HepG2 (cell line): ENCODE measurements around the gene LYSMD2. TPM values are rescaled to one million over a fixed set of nuclear protein-coding genes. Genes with fewer than 3 reads are reported as not detected.

Experiments used
- ATAC-seq: fragments of 200-7000 bp; cut with Tn5 transposase; 3 replicates; pipeline ENCODE4 v1.9.1; 2020; ENCODE audit warnings: mild to moderate bottlenecking, moderate library complexity
- BruUV-seq: library from RNA; stranded (reverse); fragments of 400-500 nt; replicated peaks from 2 replicates; lab custom pipeline; 2021; lab: Mats Ljungman, UMichigan
- CTCF ChIA-PET: fragments of 300-600 bp; formaldehyde crosslinking; extraction: SDS; loops from one replicate; lab custom pipeline; 2021; ENCODE audit warnings: low total read pairs, inconsistent platforms, low intra/inter-chr PET ratio; lab: Yijun Ruan, JAX
- POLR2A ChIA-PET: fragments of 350-600 bp; sonication (Branson Sonifier 250); formaldehyde crosslinking; loops from one replicate; lab custom pipeline; 2020; ENCODE audit warnings: antibody characterized with exemption, inconsistent platforms; lab: Yijun Ruan, JAX
- DNase-seq: peaks from one replicate; pipeline ENCODE4 v3.0.0-alpha.2; 2015; ENCODE audit warnings: low spot score
- FAIRE-seq: peaks from 3 replicates; lab custom pipeline; 2011; peaks lifted over from hg19 to GRCh38; lab: Jason Lieb, UNC
- H2AFZ ChIP-seq: one replicate; pipeline ENCODE4 v1.6.1; 2011; ENCODE audit warnings: low read length, inconsistent platforms
- H3K27ac ChIP-seq: fragments of 300-600 bp; 3 replicates; pipeline ENCODE4 v1.8.0; 2011; ENCODE audit warnings: mixed run types, mild to moderate bottlenecking, mixed read lengths, low read length, inconsistent platforms; ENCODE audit not compliant: insufficient read depth; ENCODE audit errors: extremely low read length
- H3K27me3 ChIP-seq, 2 experiments: fragments of 200-600 bp in 1 of 2; 2 replicates in 1 of 2; 3 replicates in 1 of 2; pipeline versions ENCODE4 v1.6.0 to v1.8.0; 2011; ENCODE audit warnings: low read length in 2 of 2, mild to moderate bottlenecking in 2 of 2, moderate library complexity in 2 of 2, inconsistent platforms in 1 of 2; ENCODE audit not compliant: insufficient read depth in 2 of 2, control insufficient read depth in 1 of 2
- H3K36me3 ChIP-seq, 2 experiments: fragments of 200-600 bp in 1 of 2; replicated peaks in 1 of 2; 2 replicates in 1 of 2; 3 replicates in 1 of 2; pipeline versions ENCODE4 v1.5.1 to v1.8.0; 2011; ENCODE audit warnings: low read length in 2 of 2, inconsistent platforms in 1 of 2; ENCODE audit not compliant: insufficient read depth in 2 of 2, control insufficient read depth in 1 of 2
- H3K4me1 ChIP-seq: 2 replicates; pipeline ENCODE4 v1.5.1; 2012; ENCODE audit warnings: low read length, inconsistent platforms; ENCODE audit not compliant: insufficient read depth
- H3K4me2 ChIP-seq: 2 replicates; pipeline ENCODE4 v1.6.0; 2011; ENCODE audit warnings: low read depth, low read length, inconsistent platforms
- H3K4me3 ChIP-seq, 3 experiments: fragments of 200-600 bp in 1 of 3; sonication (generic), shearing (Covaris generic) in 1 of 3; replicated peaks in 1 of 3; 2 replicates each; pipeline ENCODE4 v1.5.1; 2011 to 2016; ENCODE audit warnings: low read length in 3 of 3, inconsistent platforms in 2 of 3, low read depth in 2 of 3, mild to moderate bottlenecking in 2 of 3, control low read depth in 1 of 3, mixed read lengths in 1 of 3; ENCODE audit not compliant: insufficient read depth in 1 of 3
- H3K79me2 ChIP-seq: one replicate; pipeline ENCODE4 v1.6.1; 2011; ENCODE audit warnings: low read length, inconsistent platforms; ENCODE audit not compliant: insufficient read depth
- H3K9ac ChIP-seq: 2 replicates; pipeline ENCODE4 v1.6.0; 2011; ENCODE audit warnings: mild to moderate bottlenecking, low read depth, low read length, inconsistent platforms; ENCODE audit not compliant: insufficient read depth
- H3K9me3 ChIP-seq: 2 replicates; pipeline ENCODE4 v1.5.1; 2012; ENCODE audit warnings: mild to moderate bottlenecking, low read length
- H4K20me1 ChIP-seq: 2 replicates; pipeline ENCODE4 v1.6.0; 2011; ENCODE audit warnings: inconsistent platforms, mild to moderate bottlenecking, low read length, moderate library complexity; ENCODE audit not compliant: insufficient read depth
- CSRNP1 ChIP-seq: sonication (generic); formaldehyde crosslinking; IDR thresholded peaks from 2 replicates; pipeline ENCODE4 v1.8.1; 2023; ENCODE audit warnings: mild to moderate bottlenecking, missing genetic modification reagents
- CTCF ChIP-seq: sonication (generic); formaldehyde crosslinking; IDR thresholded peaks from 2 replicates; pipeline ENCODE4 v1.5.0; 2020; ENCODE audit warnings: mild to moderate bottlenecking, missing genetic modification reagents, moderate library complexity
- HMG20A ChIP-seq: IDR thresholded peaks from 2 replicates; pipeline ENCODE4 v1.6.1; 2016; ENCODE audit warnings: borderline replicate concordance
- KAT8 ChIP-seq: IDR thresholded peaks from 2 replicates; pipeline ENCODE4 v1.6.1; 2016; ENCODE audit warnings: missing genetic modification reagents, missing compliant biosample characterization
- MAFG ChIP-seq: sonication (generic); formaldehyde crosslinking; IDR thresholded peaks from 2 replicates; pipeline ENCODE4 v1.5.1; 2020; ENCODE audit warnings: mild to moderate bottlenecking, missing genetic modification reagents
- PRDM15 ChIP-seq: sonication (generic); formaldehyde crosslinking; IDR thresholded peaks from 2 replicates; pipeline ENCODE4 v1.4.0; 2020; ENCODE audit warnings: missing genetic modification reagents
- PRMT3 ChIP-seq: sonication (generic); formaldehyde crosslinking; IDR thresholded peaks from 2 replicates; pipeline ENCODE4 v1.8.1; 2022; ENCODE audit warnings: low read depth, mild to moderate bottlenecking, moderate library complexity, missing genetic modification reagents, borderline replicate concordance
- RBFOX2 ChIP-seq: fragments of 200-400 bp; formaldehyde crosslinking; IDR thresholded peaks from 2 replicates; pipeline ENCODE4 v1.6.1; 2017; ENCODE audit warnings: low read depth, mild to moderate bottlenecking, low read length
- SOX13 ChIP-seq, 3 experiments: fragments of 450-650 bp in 1 of 3; sonication (generic) in 1 of 3; formaldehyde crosslinking in 1 of 3; IDR thresholded peaks in 2 of 3; conservative IDR thresholded peaks in 1 of 3; 2 replicates each; pipeline versions ENCODE4 v1.5.0 to v1.6.1; 2016 to 2020; ENCODE audit warnings: antibody characterized with exemption in 1 of 3, mild to moderate bottlenecking in 1 of 3, missing compliant biosample characterization in 1 of 3, missing genetic modification reagents in 1 of 3, moderate library complexity in 1 of 3
- TARDBP ChIP-seq: sonication (generic); formaldehyde crosslinking; IDR thresholded peaks from 2 replicates; pipeline ENCODE4 v1.8.0; 2022; ENCODE audit warnings: mild to moderate bottlenecking, missing genetic modification reagents
- ZBTB3 ChIP-seq: sonication (generic); formaldehyde crosslinking; IDR thresholded peaks from 2 replicates; pipeline ENCODE4 v1.4.0; 2020; ENCODE audit warnings: low read depth, mild to moderate bottlenecking, moderate library complexity, missing genetic modification reagents, borderline replicate concordance
- ZNF235 ChIP-seq: sonication (generic); formaldehyde crosslinking; IDR thresholded peaks from 2 replicates; pipeline ENCODE4 v1.8.1; 2023; ENCODE audit warnings: mild to moderate bottlenecking, missing genetic modification reagents, borderline replicate concordance
- ZNF337 ChIP-seq: sonication (generic); formaldehyde crosslinking; IDR thresholded peaks from 2 replicates; pipeline ENCODE4 v1.5.1; 2020; ENCODE audit warnings: missing genetic modification reagents, low read depth, mild to moderate bottlenecking, borderline replicate concordance
- ZNF543 ChIP-seq: sonication (generic); formaldehyde crosslinking; IDR thresholded peaks from 2 replicates; pipeline ENCODE4 v1.4.0; 2020; ENCODE audit warnings: mild to moderate bottlenecking, missing genetic modification reagents
- ZNF879 ChIP-seq: sonication (generic); formaldehyde crosslinking; IDR thresholded peaks from 2 replicates; pipeline ENCODE4 v1.8.1; 2023; ENCODE audit warnings: missing genetic modification reagents
- WGBS: methylation state at CpG from one replicate; pipeline ENCODE4 v1.1.6; 2017; ENCODE audit warnings: low lambda C conversion rate; 5-methylcytosine and 5-hydroxymethylcytosine counted together
- in situ Hi-C: cut with HindIII; loops from 2 replicates; pipeline ENCODE4 v1.10.0; 2017; ENCODE audit warnings: low pct_unique_long_range_greater_than_20kb; ENCODE audit not compliant: extremely low pct_ligation_motif_present
- intact Hi-C: fragments of 100-400 bp; cut with micrococcal nuclease; formaldehyde crosslinking; loops from one replicate; pipeline ENCODE4 v1.10.0; 2022; ENCODE audit not compliant: unreplicated experiment
- polyA plus RNA-seq, 8 experiments: library from polyadenylated mRNA; depleted of rRNA in 3 of 8; stranded (reverse) in 7 of 8; unstranded in 1 of 8; fragments of >200 nt; fragmentation: Illumina TruSeq in 4 of 8; extraction: Trizol in 4 of 8; gene quantifications; 2 replicates each; pipeline versions ENCODE4 v1.2.1 to v1.2.3, GENCODE V29; 2011 to 2016; ENCODE audit warnings: low read depth in 4 of 8, missing spikeins in 1 of 8, mixed read lengths in 1 of 8; ENCODE audit not compliant: insufficient read depth in 1 of 8
- total RNA-seq, 5 experiments: library from RNA; depleted of rRNA; stranded (reverse); fragments of >200 nt; fragmentation: Illumina TruSeq; extraction: Trizol; gene quantifications; 2 replicates each; pipeline ENCODE4 v1.2.3, GENCODE V29; 2016; ENCODE audit warnings: low read depth in 1 of 5

The LYSMD2 gene
- total and polyA plus RNA-seq, 2 of the 13 experiments (the other 11 are each of a cell fraction or from before 2014, with no cell fraction given) = 0.05 to 0.27 TPM

GRCh38 chr15:51782357-51782896 is 45.0 kb upstream of the LYSMD2 start (continued):
- TF ChIP-seq ZNF543 (CRISPR knock-in tag) (no peak), ZNF337 (CRISPR knock-in tag) (no peak), CTCF (CRISPR knock-in tag) (peak; percentile 76), KAT8 (CRISPR knock-in tag) (no peak), PRMT3 (no peak), HMG20A (no peak)

- CTCF ChIA-PET = no interaction called here
- peaks cover 10% of the 10 kb centered on the region; the same call in 1 of the 2 replicates for H3K9me3 ChIP-seq
- no peaks in the 10 kb centered on the region for H4K20me1 ChIP-seq
- no peaks in the 10 kb centered on the region for H3K79me2 ChIP-seq
- in situ Hi-C loops = no loop called here
- H2AFZ ChIP-seq = no peak overlapping the region
- no TSS peak for BruUV-seq
- peaks cover 5% of the 10 kb centered on the region; the same call in 1 of the 2 replicates for H3K4me1 ChIP-seq
- no peak overlapping the region for H3K27ac ChIP-seq
- H3K4me3 ChIP-seq = no peak overlapping the region
- H3K9ac ChIP-seq = no peak overlapping the region
- WGBS = 49% methylated on average over 2 of the region's 2 CpGs
- ATAC-seq = no peak
- intact Hi-C loops = loop anchor here (5.0 to 10.0 kb wide), 3 partner anchors 126 to 353 kb away; no protein-coding TSS in a partner anchor
- no peaks in the 10 kb centered on the region for H3K36me3 ChIP-seq
- no peak for FAIRE-seq
- H3K27me3 ChIP-seq = no peaks in the 10 kb centered on the region; a peak in 1 of 5 replicates
- TF ChIP-seq ZBTB3 (no peak), SOX13 (IDR thresholded peaks at IDR 0.05) (no peak), SOX13 (CRISPR knock-in tag; conservative IDR thresholded peaks at IDR 0.05 in 1 of 2, IDR thresholded peaks at IDR 0.05 in 1 of 2) (no peak), PRDM15 (CRISPR knock-in tag) (no peak), RBFOX2 (no peak), CSRNP1 (CRISPR knock-in tag) (no peak), MAFG (CRISPR knock-in tag) (no peak), TARDBP (CRISPR knock-in tag) (no peak), ZNF879 (CRISPR knock-in tag) (no peak), ZNF235 (CRISPR knock-in tag) (no peak)
- H3K4me2 ChIP-seq = no peak overlapping the region
- POLR2A ChIA-PET = no interaction called here
- no peak for DNase-seq
Measured at GRCh38 chr15:51781506-51781905, 44.1 kb upstream of the LYSMD2 start.
